Measurements from ENCODE around the gene LAMA4.
"Not testable (repeated sequence)": the region's sequence is repeated elsewhere in the genome, so short reads cannot be mapped to it uniquely, and the experiment has no call there.

The LAMA4 gene

GRCh38 chr6:112130878-112131277 lies 123.5 kb downstream of the LAMA4 start:
- no peak for DNase-seq

- no peak for DNase-seq
These were observed 126.2 kb downstream of the LAMA4 start for GRCh38 chr6:112128208-112128607.

GRCh38 chr6:112123982-112124381 lies 130.4 kb downstream of the LAMA4 start:
- no peak for DNase-seq

GRCh38 chr6:112122756-112123155 lies 131.6 kb downstream of the LAMA4 start:
- no peak for DNase-seq

GRCh38 chr6:112118034-112118433 lies 136.3 kb downstream of the LAMA4 start:
- DNase-seq: no peak

GRCh38 chr6:112117554-112117953 lies 136.8 kb downstream of the LAMA4 start:
- DNase-seq: no peak

- DNase-seq: no peak
These were observed 138.1 kb downstream of the LAMA4 start for GRCh38 chr6:112116221-112116620.

GRCh38 chr6:112114577-112115223 lies 139.7 kb downstream of the LAMA4 start:
- DNase-seq: no peak

- DNase-seq: no peak
These were observed 140.4 kb downstream of the LAMA4 start for GRCh38 chr6:112113918-112114317.

GRCh38 chr6:112113431-112113830 lies 140.9 kb downstream of the LAMA4 start:
- no peak for DNase-seq

GRCh38 chr6:112109262-112109661 lies 145.1 kb downstream of the LAMA4 start:
- no peak for DNase-seq

- no peak for DNase-seq
These were observed 147.8 kb downstream of the LAMA4 start for GRCh38 chr6:112106562-112106961.

- not testable (repeated sequence) for DNase-seq
These were observed 148.3 kb downstream of the LAMA4 start for GRCh38 chr6:112106026-112106425.

GRCh38 chr6:112100561-112100960 lies 153.8 kb downstream of the LAMA4 start:
- DNase-seq: peak; percentile 12

- no peak for DNase-seq
These were observed 157.5 kb downstream of the LAMA4 start for GRCh38 chr6:112096901-112097300.

- no peak for DNase-seq
These were observed 166.5 kb downstream of the LAMA4 start for GRCh38 chr6:112087916-112088315.

- peak; percentile 81 for DNase-seq
These were observed 167.0 kb downstream of the LAMA4 start, which contains the start of the genes FAM229B and TUBE1 for GRCh38 chr6:112087136-112087911. FAM229B (plus strand) TSS chr6:112087591; CDS start chr6:112099284, 11,693 bp downstream. TUBE1 (minus strand) TSS chr6:112087482; CDS start chr6:112087434, 48 bp downstream.

- peak; percentile 2 for DNase-seq
These were observed 167.6 kb downstream of the LAMA4 start for GRCh38 chr6:112086744-112087135.

- no peak for DNase-seq
These were observed 168.9 kb downstream of the LAMA4 start for GRCh38 chr6:112085286-112086065.

GRCh38 chr6:112081569-112081968 lies 172.8 kb downstream of the LAMA4 start:
- DNase-seq: no peak

- no peak for DNase-seq
These were observed 187.8 kb downstream of the LAMA4 start for GRCh38 chr6:112066606-112067005.

GRCh38 chr6:112065426-112065986 lies 188.9 kb downstream of the LAMA4 start:
- no peak for DNase-seq

- no peak for DNase-seq
These were observed 191.4 kb downstream of the LAMA4 start for GRCh38 chr6:112062966-112063365.
